ENCODE results near the gene TMEM151B. TPM values are rescaled to one million over a fixed set of nuclear protein-coding genes. Genes with fewer than 3 reads are reported as not detected.

The TMEM151B gene
- total and polyA plus RNA-seq, 10 of the 15 experiments (the other 5 are each of a cell fraction or from before 2014, with no cell fraction given) = 0.01 to 0.19 (median 0.05) TPM; not detected in 6

- no peaks in the 10 kb centered on the region for H3K9me3 ChIP-seq (replicated peaks; ENCODE audit: control insufficient read depth, insufficient read depth, low read length)
- no peak overlapping the region for H2AFZ ChIP-seq (ENCODE audit: control insufficient read depth, low read depth, low read length)
- SMC1A ChIA-PET (ENCODE audit: uncharacterized antibody, unreplicated experiment) = interaction anchor here (0.6 to 3.5 kb wide), 5 partner anchors 8 to 1373 kb away, joined by 3 to 26 read pairs (median 4); no protein-coding TSS in a partner anchor
- H4K20me1 ChIP-seq (ENCODE audit: control insufficient read depth, insufficient read depth) = no peaks in the 10 kb centered on the region
- H3K27me3 ChIP-seq (replicated peaks in 1 of 2; ENCODE audit: control insufficient read depth in 2 of 2, insufficient read depth in 2 of 2, low read length in 1 of 2) = no peaks in the 10 kb centered on the region
- H3K4me2 ChIP-seq (ENCODE audit: control insufficient read depth, insufficient read depth) = no peak overlapping the region
- DNase-seq (ENCODE audit: low read depth, low spot score) (no peak), ATAC-seq (no peak), FAIRE-seq (no peak)
- CTCF ChIA-PET = interaction anchor here (1.2 to 6.4 kb wide), 5 partner anchors 13 to 63 kb away, joined by 3 to 117 read pairs (median 15); partner anchors contain the start of gene HSP90AB1
- H3K4me3 ChIP-seq = no peak overlapping the region
- intact Hi-C loops (cut with micrococcal nuclease; ENCODE audit: unreplicated experiment) (no loop called here), in situ Hi-C loops (cut with MboI) (loop anchor here (10.0 kb wide), 1 partner anchor 128 kb away; no protein-coding TSS in a partner anchor)
- BruUV-seq (replicated peaks) = no TSS peak
- peaks cover 8% of the 10 kb centered on the region for H3K4me1 ChIP-seq (ENCODE audit: control insufficient read depth, insufficient read depth, low read length)
- 77% methylated on average over 16 of the region's 16 CpGs for WGBS (ENCODE audit: insufficient coverage, insufficient replicate concordance, low lambda C conversion rate, missing lambda C conversion rate)
- no peak for TF ChIP-seq NFYB (IDR thresholded peaks at IDR 0.05; ENCODE audit: insufficient read depth, low read depth, low read length)
- TF ChIP-seq SIN3A (IDR thresholded peaks at IDR 0.05; ENCODE audit: low read depth, low read length) = no peak
- no peak for TF ChIP-seq RELA (IDR thresholded peaks at IDR 0.05; ENCODE audit: borderline replicate concordance, partially characterized antibody)
- no peak for TF ChIP-seq CBFB (IDR thresholded peaks at IDR 0.05; ENCODE audit: low read depth)
- TF ChIP-seq CEBPZ (IDR thresholded peaks at IDR 0.05; ENCODE audit: low read depth, low read length) = no peak
- RAD21 ChIA-PET (ENCODE audit: unreplicated experiment) = interaction anchor here (1.3 kb wide), 1 partner anchor 8 kb away, joined by 3 read pairs; no protein-coding TSS in a partner anchor
- POLR2A ChIA-PET = no interaction called here
- H3K27ac ChIP-seq (ENCODE audit: control insufficient read depth, insufficient read depth) = no peak overlapping the region
- H3K36me3 ChIP-seq (ENCODE audit: control insufficient read depth in 2 of 2, insufficient read depth in 2 of 2, low read length in 1 of 2) = peaks cover 4 to 20% of the 10 kb centered on the region in 2 experiments; a peak in 3 of 4 replicates
- H3K9ac ChIP-seq (ENCODE audit: control insufficient read depth, insufficient read depth, low read length) = no peak overlapping the region
- H3K79me2 ChIP-seq (ENCODE audit: control insufficient read depth, insufficient read depth, low read length) = no peaks in the 10 kb centered on the region; the same call in 1 of the 2 replicates
Observed at GRCh38 chr6:44232676-44233566, 37.3 kb upstream of the TMEM151B start.

Data from GM12878 (cell line).